Measurements from ENCODE around the gene CCNL1.

DNA sequence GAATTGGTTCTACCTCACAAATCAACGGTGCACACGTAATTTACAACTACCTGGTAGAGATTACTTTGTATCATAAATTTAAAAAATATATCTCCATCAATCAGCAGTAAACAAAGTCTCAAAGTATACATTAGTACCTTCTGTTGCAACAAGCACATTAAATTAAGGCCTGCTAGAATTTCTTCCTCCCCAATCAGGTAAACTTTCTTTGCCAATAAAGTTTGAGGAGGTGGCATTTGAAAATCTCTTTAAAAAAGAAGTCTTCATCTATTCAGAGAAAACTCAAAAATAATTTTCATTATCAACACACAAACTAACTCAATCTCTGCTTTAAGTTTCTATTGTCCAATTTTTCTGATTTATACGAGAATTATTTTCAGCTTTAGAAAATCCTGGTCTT, 4.4 kb downstream of the CCNL1 start:
- TF ChIP-seq GATA3 (IDR thresholded peaks at IDR 0.05; ENCODE audit: low read depth, low read length) (no peak), GATA2 (IDR thresholded peaks at IDR 0.05; ENCODE audit: low read depth, low read length) (no peak)

Data from SH-SY5Y (cell line).